ENCODE measurements around the gene UNKL.

The UNKL gene

GRCh38 chr16:1315081-1316032 is 99.1 kb downstream of the UNKL start:
- POLR2A ChIA-PET, result no interaction called here
- H3K4me3 ChIP-seq (ENCODE audit: low read depth, low read length), result no peak overlapping the region
- CTCF ChIA-PET, result interaction anchor here (0.8 to 7.3 kb wide), 2 partner anchors 15 to 34 kb away, joined by 3 to 30 read pairs; no protein-coding TSS in a partner anchor
- DNase-seq (ENCODE audit: low read depth, low spot score), result no peak
- TF ChIP-seq CTCF (IDR thresholded peaks at IDR 0.05; ENCODE audit: insufficient read depth, low read length, missing control alignments), result no peak

- POLR2A ChIA-PET, result no interaction called here
- no peak for DNase-seq (ENCODE audit: low read depth, low spot score)
- CTCF ChIA-PET, result interaction anchor here (7.3 kb wide), 1 partner anchor 14 kb away, joined by 30 read pairs; no protein-coding TSS in a partner anchor
- H3K4me3 ChIP-seq (ENCODE audit: low read depth, low read length), result no peak overlapping the region
- TF ChIP-seq CTCF (IDR thresholded peaks at IDR 0.05; ENCODE audit: insufficient read depth, low read length, missing control alignments), result no peak
Measured at GRCh38 chr16:1314399-1315068, 100.0 kb downstream of the UNKL start.

- TF ChIP-seq CTCF (IDR thresholded peaks at IDR 0.05; ENCODE audit: insufficient read depth, low read length, missing control alignments), result no peak
- H3K4me3 ChIP-seq (ENCODE audit: low read depth, low read length), result no peak overlapping the region
- ChIA-PET POLR2A (no interaction called here), CTCF (interaction anchor here (7.3 kb wide), 1 partner anchor 13 kb away, joined by 30 read pairs; no protein-coding TSS in a partner anchor)
- no peak for DNase-seq (ENCODE audit: low read depth, low spot score)
Measured at GRCh38 chr16:1313721-1314369, 100.7 kb downstream of the UNKL start.
